OCI-LY1 (cell line): ENCODE measurements around the gene HDAC7.

Source experiments
- CTCF ChIP-seq: fragments of 200-600 bp; sonication (generic), shearing (Covaris generic); IDR thresholded peaks from 2 replicates; pipeline ENCODE4 v1.5.1; 2017; ENCODE audit warnings: mild to moderate bottlenecking, antibody characterized with exemption, low read length, moderate library complexity, mixed read lengths
- EZH2 ChIP-seq: fragments of 200-600 bp; sonication (generic), shearing (Covaris generic); IDR thresholded peaks from 2 replicates; pipeline ENCODE4 v1.8.0; 2017; ENCODE audit warnings: borderline replicate concordance, mixed run types, mild to moderate bottlenecking, antibody characterized with exemption, low read length, moderate library complexity, mixed read lengths

DNA sequence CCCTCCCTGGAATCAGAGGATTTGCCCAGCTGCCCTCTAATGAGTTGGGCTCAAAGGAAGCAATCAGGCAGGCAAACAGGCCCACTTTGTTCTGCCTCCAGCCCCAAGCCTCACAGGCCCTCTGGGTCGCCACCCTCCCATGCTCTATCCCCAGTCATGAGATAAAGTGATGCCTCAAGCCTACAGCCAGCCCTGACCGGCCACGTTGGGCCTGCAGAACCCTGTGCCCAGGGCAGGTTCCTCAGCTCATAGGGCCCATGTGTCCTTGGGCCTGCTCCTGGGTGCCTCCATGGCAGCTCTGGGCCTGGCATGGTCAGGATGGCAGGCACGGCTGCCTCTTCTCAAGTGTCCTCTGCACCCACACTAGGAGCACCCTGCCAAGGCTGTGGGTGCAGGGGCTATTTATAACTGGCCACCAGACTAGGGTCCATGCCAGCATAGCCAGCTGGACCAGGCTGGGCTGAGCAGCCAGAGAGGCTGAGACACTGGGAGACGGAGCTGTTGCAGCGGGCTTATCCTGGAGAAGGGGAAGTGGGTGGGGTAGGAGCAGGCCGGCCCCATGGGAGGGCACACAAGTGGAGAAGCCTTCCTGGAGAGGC lies 20.2 kb downstream of the HDAC7 start:
- no peak for TF ChIP-seq CTCF
- TF ChIP-seq EZH2 = no peak
